Esophagus muscularis mucosa (tissue), 3 donors: Measurements from ENCODE around the gene DSCAM.

Experiments used
- CTCF ChIP-seq, 3 experiments: fragments of 200-600 bp in 2 of 3; fragments of 450-650 bp in 1 of 3; sonication (generic) in 2 of 3; IDR thresholded peaks; one replicate each; pipeline ENCODE4 v1.5.1; 2017 to 2019; ENCODE audit warnings: antibody characterized with exemption in 3 of 3, mild to moderate bottlenecking in 2 of 3, moderate library complexity in 1 of 3
- POLR2A ChIP-seq: fragments of 450-650 bp; IDR thresholded peaks from one replicate; pipeline ENCODE4 v1.6.1; 2017; ENCODE audit warnings: antibody characterized with exemption, moderate library complexity, mild to moderate bottlenecking, low read depth
- POLR2AphosphoS5 ChIP-seq, 2 donors: sonication (generic); formaldehyde crosslinking; IDR thresholded peaks; one replicate each; pipeline ENCODE4 v1.6.1; 2017; ENCODE audit warnings: antibody characterized with exemption in 2 of 2

DNA sequence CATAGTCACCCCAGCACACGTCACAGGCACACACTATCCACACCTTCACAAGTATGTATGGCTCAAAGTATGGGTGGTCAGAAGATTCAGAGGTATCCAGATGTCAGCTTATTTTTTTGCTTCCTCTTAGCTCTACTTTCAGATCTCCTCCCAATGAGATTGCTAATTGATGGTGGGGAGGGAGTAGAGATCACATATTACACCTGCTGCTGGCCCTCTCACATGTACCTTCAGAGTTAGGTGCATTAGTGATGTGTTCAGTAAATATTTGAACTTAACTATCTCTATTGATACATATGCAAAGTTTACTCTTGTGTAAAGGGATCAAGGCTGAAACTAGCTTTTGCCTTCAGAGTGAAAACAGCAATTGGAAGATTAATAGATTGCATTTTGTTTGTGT lies 717.1 kb downstream of the DSCAM start:
- no peak for TF ChIP-seq CTCF (IDR thresholded peaks at IDR 0.05)
- no peak for TF ChIP-seq POLR2AphosphoS5 (IDR thresholded peaks at IDR 0.05)
- no peak for TF ChIP-seq POLR2A
